Measurements from ENCODE around the gene NDFIP1. TPM values are rescaled to one million over a fixed set of nuclear protein-coding genes. Genes with fewer than 3 reads are reported as not detected.
A peak's percentile ranks its signal among the peaks of the same experiment; 100 is the strongest.

NDFIP1 gene
- total RNA-seq, 4 donors from 2014 or later, result 53.2 to 124 (median 89.0) TPM

DNA sequence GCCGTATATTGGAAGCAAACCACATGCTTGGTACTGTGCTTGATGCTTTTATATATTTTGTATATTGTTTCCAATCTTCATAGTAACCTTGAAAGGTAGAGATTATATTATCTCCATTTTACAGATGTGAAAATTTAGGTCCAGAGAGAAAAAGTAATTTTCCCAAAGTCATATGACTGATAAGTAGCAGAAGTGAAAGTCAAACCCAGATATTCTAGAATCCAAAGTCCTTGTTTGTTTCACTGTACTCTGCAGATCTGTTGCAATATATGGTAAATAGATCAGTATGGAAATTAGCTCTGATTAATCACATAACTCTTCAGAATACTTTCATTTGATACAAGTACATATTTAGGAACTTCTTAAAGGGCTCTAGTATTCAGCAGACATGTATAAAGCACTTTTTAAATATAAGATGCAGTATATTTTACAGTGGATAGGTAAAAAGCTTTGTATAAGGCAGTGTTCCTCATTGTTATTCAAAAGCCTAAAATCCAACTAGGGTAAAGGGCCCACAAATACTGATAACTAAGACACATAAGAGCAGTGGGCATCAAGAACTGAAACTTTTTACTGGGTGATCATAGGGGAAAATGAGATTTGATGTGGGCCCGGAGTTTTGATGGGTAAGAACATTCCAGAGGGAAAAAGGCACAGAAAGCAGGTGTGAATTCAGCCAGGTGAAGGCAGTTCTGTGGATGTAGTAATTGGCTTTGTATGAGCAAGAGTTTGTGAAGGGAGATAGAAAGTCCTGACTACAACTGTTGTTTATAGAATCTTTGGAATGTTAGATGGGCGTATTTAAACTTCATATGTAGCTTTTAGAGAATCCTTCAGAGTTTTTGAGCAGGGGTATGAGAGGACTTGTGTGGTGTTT, 25.0 kb downstream of the NDFIP1 start:
- Histone ChIP-seq H3K4me3 (no peak overlapping the region), H3K4me1 (no peaks in the 10 kb centered on the region), H3K27me3 (no peaks in the 10 kb centered on the region), H3K9me3 (no peaks in the 10 kb centered on the region), H3K27ac (no peak overlapping the region), H3K36me3 (no peaks in the 10 kb centered on the region)
- intact Hi-C loops (cut with DNase I; ENCODE audit: low total_unique reads), result no loop called here
- TF ChIP-seq POLR2A (IDR thresholded peaks at IDR 0.05), result no peak
- TF ChIP-seq, protein P1, sequence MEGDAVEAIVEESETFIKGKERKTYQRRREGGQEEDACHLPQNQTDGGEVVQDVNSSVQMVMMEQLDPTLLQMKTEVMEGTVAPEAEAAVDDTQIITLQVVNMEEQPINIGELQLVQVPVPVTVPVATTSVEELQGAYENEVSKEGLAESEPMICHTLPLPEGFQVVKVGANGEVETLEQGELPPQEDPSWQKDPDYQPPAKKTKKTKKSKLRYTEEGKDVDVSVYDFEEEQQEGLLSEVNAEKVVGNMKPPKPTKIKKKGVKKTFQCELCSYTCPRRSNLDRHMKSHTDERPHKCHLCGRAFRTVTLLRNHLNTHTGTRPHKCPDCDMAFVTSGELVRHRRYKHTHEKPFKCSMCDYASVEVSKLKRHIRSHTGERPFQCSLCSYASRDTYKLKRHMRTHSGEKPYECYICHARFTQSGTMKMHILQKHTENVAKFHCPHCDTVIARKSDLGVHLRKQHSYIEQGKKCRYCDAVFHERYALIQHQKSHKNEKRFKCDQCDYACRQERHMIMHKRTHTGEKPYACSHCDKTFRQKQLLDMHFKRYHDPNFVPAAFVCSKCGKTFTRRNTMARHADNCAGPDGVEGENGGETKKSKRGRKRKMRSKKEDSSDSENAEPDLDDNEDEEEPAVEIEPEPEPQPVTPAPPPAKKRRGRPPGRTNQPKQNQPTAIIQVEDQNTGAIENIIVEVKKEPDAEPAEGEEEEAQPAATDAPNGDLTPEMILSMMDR (IDR thresholded peaks at IDR 0.05), result no peak
- DNase-seq, result no peak

DNA sequence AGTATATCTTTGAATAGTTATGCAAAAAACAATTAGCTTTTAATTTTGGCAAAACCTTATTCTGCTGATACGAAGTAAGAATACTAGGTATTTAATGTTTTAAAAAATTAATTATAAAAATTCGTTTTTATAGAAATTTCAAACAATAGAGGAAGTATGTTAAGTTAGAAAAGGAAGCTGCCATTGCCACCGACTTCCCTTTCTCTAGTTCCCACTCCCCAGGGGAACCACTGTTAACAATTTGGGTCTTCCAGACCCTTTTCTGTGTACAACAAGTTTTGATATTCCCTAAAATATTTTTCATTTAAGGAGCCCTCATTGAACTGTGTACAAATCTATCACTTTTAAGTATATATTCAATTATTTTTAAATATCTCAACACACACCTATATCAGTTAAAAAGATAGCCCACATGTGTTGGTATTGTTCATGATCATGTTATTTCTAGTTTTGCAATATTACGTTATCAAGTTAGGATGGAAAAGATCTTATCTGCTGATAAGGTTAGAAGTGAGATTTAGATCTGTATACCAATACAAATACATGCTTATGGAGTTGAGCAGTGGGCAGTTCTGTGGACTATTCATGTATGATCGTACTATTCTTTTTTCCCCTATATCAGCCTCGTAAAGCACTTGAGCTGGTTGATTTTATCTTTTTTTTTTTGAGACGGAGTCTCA, 25.9 kb downstream of the NDFIP1 start:
- no peaks in the 10 kb centered on the region for H3K36me3 ChIP-seq

DNA sequence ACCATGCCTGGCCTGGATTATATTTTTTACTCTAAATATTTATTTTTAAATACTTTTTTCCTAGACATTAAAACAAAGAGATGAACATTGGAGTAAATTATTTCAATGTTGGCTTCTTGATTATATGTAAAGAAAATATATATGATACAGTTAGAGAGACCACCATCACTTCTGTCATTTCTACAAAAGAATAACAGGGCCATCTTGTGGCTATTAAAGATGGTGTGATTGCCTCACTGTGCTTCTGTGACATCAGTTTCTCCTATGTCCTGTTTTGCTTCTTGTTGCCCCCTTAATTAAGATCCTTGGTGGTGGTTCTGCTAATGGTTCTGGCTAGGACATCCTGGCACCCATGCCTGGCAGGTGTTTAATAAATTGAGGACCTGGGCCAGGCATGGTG, 32.9 kb downstream of the NDFIP1 start:
- no peaks in the 10 kb centered on the region for H3K36me3 ChIP-seq
- no peak for DNase-seq
- intact Hi-C loops (cut with DNase I; ENCODE audit: low total_unique reads), result no loop called here

More for the DNA sequence above, 25.9 kb downstream of the NDFIP1 start:
- H3K27ac ChIP-seq, result no peak overlapping the region
- H3K4me1 ChIP-seq, result no peaks in the 10 kb centered on the region
- no peaks in the 10 kb centered on the region for H3K27me3 ChIP-seq
- intact Hi-C loops (cut with DNase I; ENCODE audit: low total_unique reads), result no loop called here
- H3K4me3 ChIP-seq, result no peak overlapping the region
- TF ChIP-seq, protein P1 (IDR thresholded peaks at IDR 0.05), result no peak
- no peak for TF ChIP-seq POLR2A (IDR thresholded peaks at IDR 0.05)
- no peaks in the 10 kb centered on the region for H3K9me3 ChIP-seq
- DNase-seq, result no peak

DNA sequence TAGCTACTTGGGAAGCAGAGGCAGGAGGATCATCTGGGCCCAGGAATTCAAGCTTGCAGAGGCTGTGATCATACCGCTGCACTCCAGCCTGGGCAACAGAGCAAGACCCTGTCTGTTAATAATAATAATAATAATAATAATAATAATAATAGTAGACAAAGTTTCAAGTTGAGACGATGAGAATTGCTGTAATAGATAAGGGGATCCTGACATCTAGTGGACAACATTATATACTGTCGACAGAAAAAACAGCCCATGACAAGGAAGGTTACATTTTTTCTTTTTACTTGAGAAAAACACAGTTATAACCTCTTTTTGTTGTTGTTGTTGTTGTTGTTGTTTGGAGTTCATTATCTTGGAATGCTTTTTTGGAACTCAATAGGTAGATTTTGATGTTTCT, 35.3 kb downstream of the NDFIP1 start:
- TF ChIP-seq, protein P1 (IDR thresholded peaks at IDR 0.05), result peak; percentile 23 to 39 (median 36)
- no peak for TF ChIP-seq POLR2A (IDR thresholded peaks at IDR 0.05)
- intact Hi-C loops (cut with DNase I; ENCODE audit: low total_unique reads), result no loop called here
- H3K36me3 ChIP-seq, result no peaks in the 10 kb centered on the region

More for the DNA sequence above, 32.9 kb downstream of the NDFIP1 start:
- H3K9me3 ChIP-seq, result no peaks in the 10 kb centered on the region
- H3K4me3 ChIP-seq, result no peak overlapping the region
- no peak overlapping the region for H3K27ac ChIP-seq
- H3K27me3 ChIP-seq, result no peaks in the 10 kb centered on the region
- TF ChIP-seq, protein P1 (IDR thresholded peaks at IDR 0.05), result no peak
- TF ChIP-seq POLR2A (IDR thresholded peaks at IDR 0.05), result no peak
- H3K4me1 ChIP-seq, result no peaks in the 10 kb centered on the region

More for the DNA sequence above, 35.3 kb downstream of the NDFIP1 start:
- Histone ChIP-seq H3K4me1 (no peaks in the 10 kb centered on the region), H3K27me3 (no peaks in the 10 kb centered on the region), H3K4me3 (no peak overlapping the region), H3K9me3 (no peaks in the 10 kb centered on the region), H3K27ac (no peak overlapping the region)
- no peak for DNase-seq

Data from uterus (tissue), 4 donors.